DND-41 (cell line): ENCODE results near the gene UGGT2.

Experiments used
- ATAC-seq: fragments of 200-7000 bp; cut with Tn5 transposase; 3 replicates; pipeline ENCODE4 v1.9.1; 2021; ENCODE audit warnings: low read depth; ENCODE audit not compliant: insufficient read depth
- DNase-seq: peaks from one replicate; pipeline ENCODE4 v3.0.0-alpha.2; 2020
- H2AFZ ChIP-seq: 2 replicates; pipeline ENCODE4 v1.6.0; 2012; ENCODE audit warnings: low read depth, low read length
- H3K27ac ChIP-seq: 2 replicates; pipeline ENCODE4 v1.5.1; 2012; ENCODE audit warnings: low read length, inconsistent platforms
- H3K27me3 ChIP-seq: fragments of 200-600 bp; sonication (generic); 2 replicates; pipeline ENCODE4 v1.6.0; 2012; ENCODE audit warnings: low read length, mild to moderate bottlenecking, inconsistent platforms; ENCODE audit not compliant: insufficient read depth, poor library complexity
- H3K36me3 ChIP-seq: 2 replicates; pipeline ENCODE4 v1.5.1; 2012; ENCODE audit warnings: low read length, inconsistent platforms; ENCODE audit not compliant: insufficient read depth
- H3K4me1 ChIP-seq: 2 replicates; pipeline ENCODE4 v1.5.1; 2012; ENCODE audit warnings: mild to moderate bottlenecking, low read length; ENCODE audit not compliant: insufficient read depth
- H3K4me2 ChIP-seq: 2 replicates; pipeline ENCODE4 v1.6.0; 2012; ENCODE audit warnings: mild to moderate bottlenecking, moderate library complexity, low read length, inconsistent platforms; ENCODE audit not compliant: insufficient read depth
- H3K4me3 ChIP-seq, 2 experiments: fragments of 200-600 bp in 1 of 2; shearing (Covaris generic) in 1 of 2; 2 replicates each; pipeline ENCODE4 v1.5.1; 2012 to 2016; ENCODE audit warnings: inconsistent platforms in 2 of 2, low read length in 2 of 2, mild to moderate bottlenecking in 2 of 2, low read depth in 1 of 2, moderate library complexity in 1 of 2
- H3K79me2 ChIP-seq: 2 replicates; pipeline ENCODE4 v1.6.0; 2012; ENCODE audit warnings: low read length, inconsistent platforms; ENCODE audit not compliant: insufficient read depth
- H3K9ac ChIP-seq: 2 replicates; pipeline ENCODE4 v1.6.0; 2012; ENCODE audit warnings: low read depth, mild to moderate bottlenecking, inconsistent platforms, low read length, moderate library complexity
- H3K9me3 ChIP-seq: 2 replicates; pipeline ENCODE4 v1.5.1; 2012; ENCODE audit warnings: low read length, moderate library complexity, mild to moderate bottlenecking, inconsistent platforms; ENCODE audit not compliant: insufficient read depth, severe bottlenecking
- H4K20me1 ChIP-seq: 2 replicates; pipeline ENCODE4 v1.6.0; 2012; ENCODE audit warnings: low read length; ENCODE audit not compliant: insufficient read depth
- EZH2 ChIP-seq: IDR thresholded peaks from 3 replicates; pipeline ENCODE4 v1.6.1; 2012; ENCODE audit warnings: borderline replicate concordance, low read depth, mild to moderate bottlenecking, moderate library complexity, low read length, inconsistent platforms; ENCODE audit not compliant: severe bottlenecking
- TF ChIP-seq, protein P1 (sequence below): IDR thresholded peaks from 2 replicates; pipeline ENCODE4 v1.5.1; 2012; ENCODE audit warnings: borderline replicate concordance, low read length, moderate library complexity, mild to moderate bottlenecking; ENCODE audit not compliant: poor library complexity, severe bottlenecking; ENCODE audit errors: extremely low read depth

Gene UGGT2

DNA sequence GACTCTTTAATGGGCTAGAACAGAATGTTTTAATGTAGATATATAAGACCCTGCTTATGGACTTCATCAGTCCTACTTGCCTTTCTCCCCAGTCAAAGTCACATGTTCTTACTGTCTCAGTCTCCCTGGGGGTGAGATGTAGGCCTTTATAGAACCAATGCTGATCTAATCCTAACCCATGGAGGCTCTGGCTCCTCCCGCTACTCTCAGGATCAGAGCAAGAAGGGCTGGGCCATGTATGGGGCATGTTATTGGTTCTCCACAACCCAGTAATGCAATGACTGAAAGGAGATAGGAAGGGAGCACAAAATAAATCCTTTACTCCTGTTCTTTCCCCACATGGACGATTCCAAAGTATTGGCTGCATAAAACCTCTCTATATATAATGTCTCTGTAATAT is 82.3 kb downstream of the UGGT2 start:
- H4K20me1 ChIP-seq, result no peaks in the 10 kb centered on the region
- H3K4me3 ChIP-seq, result no peak overlapping the region
- H3K9ac ChIP-seq, result no peak overlapping the region
- ATAC-seq (no peak), DNase-seq (no peak)
- no peak overlapping the region for H3K4me2 ChIP-seq
- no peak for TF ChIP-seq EZH2
- TF ChIP-seq, protein P1, sequence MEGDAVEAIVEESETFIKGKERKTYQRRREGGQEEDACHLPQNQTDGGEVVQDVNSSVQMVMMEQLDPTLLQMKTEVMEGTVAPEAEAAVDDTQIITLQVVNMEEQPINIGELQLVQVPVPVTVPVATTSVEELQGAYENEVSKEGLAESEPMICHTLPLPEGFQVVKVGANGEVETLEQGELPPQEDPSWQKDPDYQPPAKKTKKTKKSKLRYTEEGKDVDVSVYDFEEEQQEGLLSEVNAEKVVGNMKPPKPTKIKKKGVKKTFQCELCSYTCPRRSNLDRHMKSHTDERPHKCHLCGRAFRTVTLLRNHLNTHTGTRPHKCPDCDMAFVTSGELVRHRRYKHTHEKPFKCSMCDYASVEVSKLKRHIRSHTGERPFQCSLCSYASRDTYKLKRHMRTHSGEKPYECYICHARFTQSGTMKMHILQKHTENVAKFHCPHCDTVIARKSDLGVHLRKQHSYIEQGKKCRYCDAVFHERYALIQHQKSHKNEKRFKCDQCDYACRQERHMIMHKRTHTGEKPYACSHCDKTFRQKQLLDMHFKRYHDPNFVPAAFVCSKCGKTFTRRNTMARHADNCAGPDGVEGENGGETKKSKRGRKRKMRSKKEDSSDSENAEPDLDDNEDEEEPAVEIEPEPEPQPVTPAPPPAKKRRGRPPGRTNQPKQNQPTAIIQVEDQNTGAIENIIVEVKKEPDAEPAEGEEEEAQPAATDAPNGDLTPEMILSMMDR, result no peak
- H3K36me3 ChIP-seq, result no peaks in the 10 kb centered on the region
- no peaks in the 10 kb centered on the region for H3K4me1 ChIP-seq
- no peaks in the 10 kb centered on the region for H3K9me3 ChIP-seq
- H3K79me2 ChIP-seq, result no peaks in the 10 kb centered on the region
- no peak overlapping the region for H3K27ac ChIP-seq
- H2AFZ ChIP-seq, result no peak overlapping the region
- no peaks in the 10 kb centered on the region for H3K27me3 ChIP-seq

DNA sequence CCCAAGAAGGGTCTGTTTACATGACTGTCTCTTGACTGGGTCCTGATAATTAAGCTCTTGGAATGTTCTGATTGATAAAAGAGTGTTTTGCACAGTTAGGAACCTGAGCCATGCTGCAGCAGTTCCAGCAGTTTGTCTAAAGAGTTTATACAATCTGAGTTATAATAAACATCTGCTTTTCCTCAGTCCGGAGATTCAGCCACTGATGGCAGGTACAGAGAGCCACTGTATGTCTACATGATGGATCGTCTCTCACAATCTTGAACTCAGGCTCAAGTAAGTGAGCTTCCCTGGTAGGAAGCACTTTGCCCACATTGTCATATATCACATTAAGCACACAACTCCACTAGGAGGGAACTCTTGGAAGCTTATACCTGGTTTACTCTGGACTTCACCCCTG is 84.3 kb downstream of the UGGT2 start:
- Histone ChIP-seq H3K79me2 (no peaks in the 10 kb centered on the region), H3K27ac (no peak overlapping the region), H3K9ac (no peak overlapping the region), H3K9me3 (no peaks in the 10 kb centered on the region), H3K4me3 (no peak overlapping the region), H4K20me1 (no peaks in the 10 kb centered on the region), H2AFZ (no peak overlapping the region), H3K36me3 (no peaks in the 10 kb centered on the region), H3K4me1 (no peaks in the 10 kb centered on the region), H3K4me2 (no peak overlapping the region), H3K27me3 (no peaks in the 10 kb centered on the region)
- ATAC-seq (no peak), DNase-seq (no peak)
- TF ChIP-seq, protein P1, result no peak
- TF ChIP-seq EZH2, result no peak

DNA sequence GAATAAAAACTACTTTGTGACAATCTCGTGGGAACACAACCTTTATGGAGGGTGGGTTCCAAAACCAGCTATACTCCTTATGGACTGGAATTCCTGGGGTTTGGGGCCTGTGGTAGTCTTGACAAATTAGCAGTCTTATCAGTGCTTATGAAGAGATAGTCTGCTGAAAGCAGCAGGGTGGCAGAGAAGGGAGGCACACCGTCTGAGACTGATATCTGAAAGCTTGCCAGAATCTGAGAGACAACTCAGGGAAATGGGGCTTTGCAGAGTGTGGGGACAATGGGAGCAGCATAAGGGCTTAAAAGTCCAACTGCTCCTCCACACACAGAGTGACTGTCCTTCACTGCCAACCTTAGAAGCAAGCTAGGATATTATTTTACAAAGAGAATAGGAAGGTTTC is 95.9 kb downstream of the UGGT2 start:
- H3K4me2 ChIP-seq, result no peak overlapping the region
- no peak overlapping the region for H3K9ac ChIP-seq
- H3K9me3 ChIP-seq, result peaks cover 12% of the 10 kb centered on the region
- no peaks in the 10 kb centered on the region for H4K20me1 ChIP-seq
- no peaks in the 10 kb centered on the region for H3K79me2 ChIP-seq
- no peak for ATAC-seq
- TF ChIP-seq, protein P1, result no peak
- TF ChIP-seq EZH2, result no peak
- no peak overlapping the region for H3K4me3 ChIP-seq
- DNase-seq, result no peak
- no peaks in the 10 kb centered on the region for H3K36me3 ChIP-seq
- no peak overlapping the region for H2AFZ ChIP-seq
- H3K27me3 ChIP-seq, result no peaks in the 10 kb centered on the region
- no peak overlapping the region for H3K27ac ChIP-seq
- H3K4me1 ChIP-seq, result no peaks in the 10 kb centered on the region

DNA sequence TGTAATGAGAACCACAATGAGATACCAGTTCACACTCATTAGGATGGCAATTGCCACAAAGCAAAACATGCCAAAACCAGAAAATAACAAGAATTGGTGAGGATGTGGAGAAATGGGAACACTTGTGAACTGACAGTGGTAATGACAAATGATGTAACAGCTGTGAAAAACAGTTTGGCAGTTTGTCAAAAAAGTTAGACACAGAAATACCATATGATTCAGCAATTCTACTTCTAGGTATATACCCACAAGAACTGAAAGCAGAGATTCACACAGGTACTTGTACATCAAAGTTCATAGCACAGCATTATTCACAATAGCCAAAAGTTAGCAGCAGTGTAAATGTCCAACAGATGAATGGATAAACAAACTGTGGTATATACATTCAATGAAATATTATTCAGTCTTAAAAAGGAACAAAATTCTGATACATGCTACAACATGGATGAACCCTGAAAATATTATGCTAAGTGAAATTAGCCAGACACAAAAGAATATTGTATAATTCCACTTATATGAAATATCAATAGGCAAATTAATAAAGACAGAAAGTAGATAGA is 96.5 kb downstream of the UGGT2 start:
- H3K4me2 ChIP-seq, result no peak overlapping the region
- H3K36me3 ChIP-seq, result no peaks in the 10 kb centered on the region
- TF ChIP-seq, protein P1, result no peak
- TF ChIP-seq EZH2, result no peak
- H3K9ac ChIP-seq, result no peak overlapping the region
- H3K4me1 ChIP-seq, result no peaks in the 10 kb centered on the region
- H4K20me1 ChIP-seq, result no peaks in the 10 kb centered on the region
- H3K9me3 ChIP-seq, result peaks cover 12% of the 10 kb centered on the region
- no peaks in the 10 kb centered on the region for H3K27me3 ChIP-seq
- ATAC-seq (no peak), DNase-seq (no peak)
- no peak overlapping the region for H2AFZ ChIP-seq
- H3K27ac ChIP-seq, result no peak overlapping the region
- no peak overlapping the region for H3K4me3 ChIP-seq
- H3K79me2 ChIP-seq, result no peaks in the 10 kb centered on the region
